Neural progenitor cell (in vitro differentiated cells): ENCODE results near the gene COL8A1. TPM values are rescaled to one million over a fixed set of nuclear protein-coding genes. Genes with fewer than 3 reads are reported as not detected.

Experiments
- DNase-seq: peaks from one replicate; pipeline ENCODE4 v3.0.0-alpha.2; 2016; ENCODE audit warnings: low spot score
- H2AFZ ChIP-seq: fragments of 200-600 bp; sonication (generic); replicated peaks from 2 replicates; pipeline ENCODE4 v1.6.1; 2016; ENCODE audit warnings: antibody characterized with exemption
- H3F3A ChIP-seq: fragments of 200-600 bp; sonication (generic); 2 replicates; pipeline ENCODE4 v1.6.1; 2016; ENCODE audit warnings: antibody characterized with exemption, low read depth
- H3K27ac ChIP-seq: fragments of 200-600 bp; sonication (generic); 2 replicates; pipeline ENCODE4 v1.5.1; 2016; ENCODE audit warnings: mild to moderate bottlenecking
- H3K27me3 ChIP-seq: fragments of 200-600 bp; sonication (generic); 2 replicates; pipeline ENCODE4 v1.6.1; 2016; ENCODE audit warnings: mild to moderate bottlenecking, moderate library complexity
- H3K36me3 ChIP-seq: fragments of 200-600 bp; sonication (generic); 2 replicates; pipeline ENCODE4 v1.5.1; 2016
- H3K4me1 ChIP-seq: fragments of 200-600 bp; sonication (generic); 2 replicates; pipeline ENCODE4 v1.6.1; 2016; ENCODE audit warnings: mixed run types
- H3K4me2 ChIP-seq: fragments of 200-600 bp; sonication (generic); 2 replicates; pipeline ENCODE4 v1.6.1; 2016
- H3K4me3 ChIP-seq: fragments of 200-600 bp; sonication (generic); 2 replicates; pipeline ENCODE4 v1.5.1; 2016
- H3K79me2 ChIP-seq: fragments of 200-600 bp; sonication (generic); 2 replicates; pipeline ENCODE4 v1.6.1; 2016; ENCODE audit warnings: low read depth
- H3K9ac ChIP-seq: fragments of 200-600 bp; sonication (generic); 2 replicates; pipeline ENCODE4 v1.6.1; 2016
- H3K9me3 ChIP-seq: fragments of 200-600 bp; sonication (generic); 2 replicates; pipeline ENCODE4 v1.5.1; 2016; ENCODE audit warnings: low read depth
- H4K20me1 ChIP-seq: fragments of 200-600 bp; sonication (generic); 2 replicates; pipeline ENCODE4 v1.6.1; 2016; ENCODE audit warnings: low read depth
- H3K27ac Mint-ChIP-seq: 3 replicates; pipeline ENCODE4 v1.8.0; 2021; ENCODE audit warnings: mixed read lengths
- H3K27me3 Mint-ChIP-seq: 2 replicates; pipeline ENCODE4 v1.8.0; 2022; ENCODE audit warnings: low read depth, mild to moderate bottlenecking, inconsistent platforms, moderate library complexity, mixed read lengths; ENCODE audit not compliant: insufficient read depth
- H3K36me3 Mint-ChIP-seq: 3 replicates; pipeline ENCODE4 v1.8.0; 2021; ENCODE audit warnings: mixed read lengths
- H3K4me1 Mint-ChIP-seq: 3 replicates; pipeline ENCODE4 v1.8.0; 2021; ENCODE audit warnings: mixed read lengths
- H3K4me3 Mint-ChIP-seq: 3 replicates; pipeline ENCODE4 v1.8.0; 2021; ENCODE audit warnings: mild to moderate bottlenecking, moderate library complexity, mixed read lengths
- H3K9me3 Mint-ChIP-seq: 3 replicates; pipeline ENCODE4 v1.8.0; 2020; ENCODE audit warnings: mixed read lengths
- CTCF ChIP-seq: fragments of 200-600 bp; sonication (generic); IDR thresholded peaks from 2 replicates; pipeline ENCODE4 v1.5.1; 2017; ENCODE audit warnings: antibody characterized with exemption, mild to moderate bottlenecking
- EZH2 ChIP-seq: fragments of 200-600 bp; sonication (generic); IDR thresholded peaks from 2 replicates; pipeline ENCODE4 v1.6.1; 2017; ENCODE audit warnings: antibody characterized with exemption, mild to moderate bottlenecking, moderate library complexity
- EZH2phosphoT487 ChIP-seq: fragments of 200-600 bp; sonication (generic); IDR thresholded peaks from 2 replicates; pipeline ENCODE4 v1.6.1; 2017; ENCODE audit warnings: antibody characterized with exemption
- total RNA-seq: library from RNA; depleted of rRNA; stranded (reverse); fragments of >200 nt; gene quantifications from 2 replicates; pipeline ENCODE4 v1.2.3, GENCODE V29; 2015; ENCODE audit warnings: low replicate concordance

COL8A1 gene
- total RNA-seq, 1 donor from 2014 or later, result not detected

- H3K4me3 ChIP-seq, result no peak overlapping the region
- no peak for DNase-seq
- TF ChIP-seq EZH2phosphoT487 (no peak), CTCF (no peak), EZH2 (no peak)
- H3K4me1 ChIP-seq, result peaks cover 4% of the 10 kb centered on the region
- no peaks in the 10 kb centered on the region for H4K20me1 ChIP-seq
- no peaks in the 10 kb centered on the region for H3F3A ChIP-seq
- H3K9ac ChIP-seq, result no peak overlapping the region
- no peaks in the 10 kb centered on the region for H3K36me3 ChIP-seq
- Mint-ChIP-seq H3K4me1 (peaks cover 11% of the 10 kb centered on the region), H3K27ac (no peak overlapping the region), H3K9me3 (no peaks in the 10 kb centered on the region), H3K4me3 (no peak overlapping the region), H3K36me3 (no peaks in the 10 kb centered on the region), H3K27me3 (no peaks in the 10 kb centered on the region)
- no peaks in the 10 kb centered on the region for H3K27me3 ChIP-seq
- H3K79me2 ChIP-seq, result no peaks in the 10 kb centered on the region
- no peak overlapping the region for H3K27ac ChIP-seq
- no peak overlapping the region for H2AFZ ChIP-seq
- no peaks in the 10 kb centered on the region for H3K9me3 ChIP-seq
- no peak overlapping the region for H3K4me2 ChIP-seq
These were observed 61.4 kb downstream of the COL8A1 start for GRCh38 chr3:99699841-99700240.

- no peaks in the 10 kb centered on the region for H3F3A ChIP-seq
- H3K27me3 Mint-ChIP-seq, result no peaks in the 10 kb centered on the region
- H3K27me3 ChIP-seq, result no peaks in the 10 kb centered on the region
- H3K36me3 ChIP-seq, result no peaks in the 10 kb centered on the region
- no peak for DNase-seq
- H3K4me2 ChIP-seq, result no peak overlapping the region
- H3K27ac ChIP-seq, result no peak overlapping the region
- no peak overlapping the region for H2AFZ ChIP-seq
- H3K36me3 Mint-ChIP-seq, result no peaks in the 10 kb centered on the region
- H3K4me1 ChIP-seq, result peaks cover 4% of the 10 kb centered on the region
- H3K4me1 Mint-ChIP-seq, result peaks cover 11% of the 10 kb centered on the region
- H3K27ac Mint-ChIP-seq, result no peak overlapping the region
- H3K4me3 Mint-ChIP-seq, result no peak overlapping the region
- H3K79me2 ChIP-seq, result no peaks in the 10 kb centered on the region
- no peaks in the 10 kb centered on the region for H4K20me1 ChIP-seq
- no peak overlapping the region for H3K4me3 ChIP-seq
- no peaks in the 10 kb centered on the region for H3K9me3 ChIP-seq
- no peak for TF ChIP-seq EZH2
- TF ChIP-seq CTCF, result no peak
- TF ChIP-seq EZH2phosphoT487, result no peak
- H3K9ac ChIP-seq, result no peak overlapping the region
- H3K9me3 Mint-ChIP-seq, result no peaks in the 10 kb centered on the region
These were observed 62.4 kb downstream of the COL8A1 start for GRCh38 chr3:99700631-99701268.

GRCh38 chr3:99702953-99703943 lies 64.9 kb downstream of the COL8A1 start:
- Mint-ChIP-seq H3K4me1 (peaks cover 11% of the 10 kb centered on the region), H3K27ac (no peak overlapping the region), H3K4me3 (no peak overlapping the region), H3K9me3 (no peaks in the 10 kb centered on the region), H3K36me3 (no peaks in the 10 kb centered on the region), H3K27me3 (no peaks in the 10 kb centered on the region)
- no peak overlapping the region for H3K9ac ChIP-seq
- no peak for DNase-seq
- peaks cover 4% of the 10 kb centered on the region for H3K4me1 ChIP-seq
- no peak for TF ChIP-seq EZH2
- TF ChIP-seq EZH2phosphoT487, result no peak
- TF ChIP-seq CTCF, result no peak
- no peaks in the 10 kb centered on the region for H3K27me3 ChIP-seq
- no peak overlapping the region for H2AFZ ChIP-seq
- H3K79me2 ChIP-seq, result no peaks in the 10 kb centered on the region
- no peak overlapping the region for H3K4me3 ChIP-seq
- H3K27ac ChIP-seq, result no peak overlapping the region
- no peaks in the 10 kb centered on the region for H3F3A ChIP-seq
- no peaks in the 10 kb centered on the region for H3K36me3 ChIP-seq
- H3K4me2 ChIP-seq, result no peak overlapping the region
- no peaks in the 10 kb centered on the region for H4K20me1 ChIP-seq
- no peaks in the 10 kb centered on the region for H3K9me3 ChIP-seq
